HUES48 (cell line): ENCODE measurements around the gene INPP5D.

Experiments
- H3K27ac ChIP-seq: one replicate; pipeline ENCODE4 v1.7.0; 2013; ENCODE audit warnings: low read depth, low read length, inconsistent platforms
- H3K27me3 ChIP-seq: 2 replicates; pipeline ENCODE4 v1.6.1; 2013; ENCODE audit warnings: mild to moderate bottlenecking, low read length; ENCODE audit not compliant: control insufficient read depth, insufficient read depth
- H3K36me3 ChIP-seq: 2 replicates; pipeline ENCODE4 v1.6.1; 2013; ENCODE audit warnings: low read length; ENCODE audit not compliant: control insufficient read depth, insufficient read depth
- H3K4me1 ChIP-seq: 2 replicates; pipeline ENCODE4 v1.6.1; 2013; ENCODE audit warnings: mild to moderate bottlenecking, low read length; ENCODE audit not compliant: control insufficient read depth, insufficient read depth
- H3K4me3 ChIP-seq: 2 replicates; pipeline ENCODE4 v1.5.1; 2013; ENCODE audit warnings: mild to moderate bottlenecking, low read depth, low read length
- H3K9ac ChIP-seq: 2 replicates; pipeline ENCODE4 v1.6.1; 2013; ENCODE audit warnings: mild to moderate bottlenecking, low read depth, low read length, moderate library complexity
- H3K9me3 ChIP-seq: 2 replicates; pipeline ENCODE4 v1.6.1; 2013; ENCODE audit warnings: low read length; ENCODE audit not compliant: control insufficient read depth, insufficient read depth

Gene INPP5D

DNA sequence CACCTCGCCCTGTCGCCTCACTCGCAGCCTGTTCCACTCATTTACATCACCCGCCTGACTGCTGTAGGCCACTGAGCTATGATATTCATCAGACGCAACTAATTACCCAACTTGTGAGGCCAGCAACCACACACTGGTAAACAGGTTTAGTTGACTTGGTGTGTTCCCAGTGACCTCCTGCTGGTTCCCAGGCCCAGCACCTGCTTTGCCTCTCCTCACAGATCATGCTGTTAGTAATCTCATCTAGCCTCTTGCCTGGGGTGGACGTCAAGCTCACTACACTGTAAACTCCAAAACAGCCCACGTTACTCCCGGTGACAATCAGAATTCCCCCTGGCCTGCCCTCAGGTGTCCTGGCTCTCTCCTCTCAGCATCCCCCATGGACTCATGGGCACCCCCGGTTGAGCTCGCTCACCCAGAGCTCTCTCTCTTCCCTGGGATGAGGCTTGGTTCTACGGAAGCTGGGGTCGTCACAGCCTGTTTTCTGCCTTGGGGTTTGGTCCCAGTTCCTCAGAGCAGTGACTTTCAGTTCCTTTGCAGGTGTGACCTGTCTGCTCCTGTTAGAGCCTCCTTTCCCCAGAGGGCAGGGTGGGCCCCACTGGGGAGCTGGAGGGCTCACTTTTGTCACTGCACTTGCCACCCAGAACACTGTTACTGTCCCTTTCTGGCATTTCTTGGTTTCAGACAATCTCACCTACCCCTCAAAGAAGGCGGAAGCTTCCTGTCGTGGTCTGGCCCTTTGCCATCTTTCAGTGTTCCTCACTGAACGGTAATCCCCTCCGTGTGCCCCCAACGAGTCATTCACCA, 40.3 kb downstream of the INPP5D start:
- no peaks in the 10 kb centered on the region for H3K4me1 ChIP-seq
- H3K27me3 ChIP-seq, result no peaks in the 10 kb centered on the region
- no peak overlapping the region for H3K27ac ChIP-seq
- no peaks in the 10 kb centered on the region for H3K36me3 ChIP-seq
- H3K4me3 ChIP-seq, result no peak overlapping the region
- H3K9me3 ChIP-seq, result no peaks in the 10 kb centered on the region
- H3K9ac ChIP-seq, result no peak overlapping the region

DNA sequence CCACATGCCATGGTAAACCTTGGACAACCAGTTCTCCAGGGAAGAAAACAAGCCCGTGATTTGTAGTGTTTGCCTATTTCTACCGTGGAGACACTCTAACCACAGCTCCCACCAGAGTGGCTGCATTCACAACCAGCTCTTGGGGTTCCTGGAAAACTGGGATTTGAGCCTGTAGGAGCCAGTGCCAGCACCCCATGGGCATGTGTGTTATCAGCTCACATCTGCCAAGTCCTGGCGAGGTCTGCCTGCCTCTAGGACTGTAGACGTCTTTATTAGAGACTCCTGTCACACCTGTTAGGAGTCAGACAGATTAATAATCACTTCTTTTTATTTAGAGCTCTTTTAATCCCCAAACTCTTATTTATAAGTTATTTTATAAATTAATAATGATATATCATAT, 41.0 kb downstream of the INPP5D start:
- H3K9ac ChIP-seq, result no peak overlapping the region
- H3K9me3 ChIP-seq, result no peaks in the 10 kb centered on the region
- H3K27me3 ChIP-seq, result no peaks in the 10 kb centered on the region
- H3K27ac ChIP-seq, result no peak overlapping the region
- no peaks in the 10 kb centered on the region for H3K36me3 ChIP-seq
- no peak overlapping the region for H3K4me3 ChIP-seq
- no peaks in the 10 kb centered on the region for H3K4me1 ChIP-seq

DNA sequence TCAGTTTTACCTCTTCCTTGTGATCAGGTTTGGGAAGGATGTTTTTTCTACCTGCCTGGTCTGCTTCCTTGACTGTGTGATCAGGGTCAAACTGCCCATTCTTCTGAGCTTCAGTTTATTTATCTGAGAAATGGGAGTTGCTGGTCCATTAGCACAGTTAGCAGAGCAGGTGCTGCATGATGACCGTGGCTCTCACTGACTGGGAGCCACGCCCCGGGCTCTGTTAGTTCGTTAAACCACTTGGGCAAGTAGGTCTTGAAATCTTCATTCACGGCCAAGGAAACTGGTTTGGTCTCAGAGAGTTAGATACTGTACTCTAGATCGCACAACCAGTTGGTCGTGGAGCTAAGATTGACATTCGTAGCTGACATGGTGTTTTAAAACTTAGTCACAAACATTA, 41.7 kb downstream of the INPP5D start:
- Histone ChIP-seq H3K4me1 (no peaks in the 10 kb centered on the region), H3K9me3 (no peaks in the 10 kb centered on the region), H3K27me3 (no peaks in the 10 kb centered on the region), H3K4me3 (no peak overlapping the region), H3K9ac (no peak overlapping the region), H3K36me3 (no peaks in the 10 kb centered on the region), H3K27ac (no peak overlapping the region)

DNA sequence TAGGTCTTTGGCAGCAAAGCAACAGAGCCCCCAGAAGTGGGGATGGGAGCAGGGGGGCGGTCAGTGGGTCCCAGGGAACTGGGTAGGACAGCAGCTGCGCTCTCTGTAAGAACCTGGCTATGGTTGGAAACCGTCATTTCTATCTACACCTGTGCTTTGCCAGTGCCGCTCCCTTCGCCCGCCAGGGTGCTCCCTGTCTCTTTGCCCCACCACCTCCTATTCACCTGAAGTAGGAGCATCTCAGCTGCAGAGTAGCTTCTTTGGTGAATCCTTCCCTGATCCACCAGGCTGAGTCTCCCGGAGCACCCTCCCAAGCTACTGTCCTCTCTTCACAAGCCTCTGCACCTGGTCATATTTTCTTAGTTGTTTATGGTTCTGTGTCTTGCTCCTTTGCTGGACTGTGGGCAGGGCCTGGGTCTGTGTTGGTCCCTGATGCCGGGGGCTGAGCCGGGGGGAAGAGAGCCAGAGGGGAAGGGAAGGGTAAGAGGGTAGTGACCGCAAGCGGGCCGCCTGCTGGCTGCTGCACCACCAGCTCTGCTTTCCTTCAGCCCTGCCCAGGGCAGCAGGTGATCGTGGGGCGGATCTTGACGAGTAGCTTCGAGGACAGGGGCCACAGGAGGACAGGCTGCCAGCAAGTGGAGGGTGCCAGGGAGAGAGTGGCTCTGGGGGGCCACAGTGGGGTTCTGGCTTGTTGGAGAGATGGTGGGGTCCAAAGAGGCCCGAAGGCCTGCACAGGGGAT, 45.2 kb downstream of the INPP5D start:
- no peaks in the 10 kb centered on the region for H3K4me1 ChIP-seq
- H3K9ac ChIP-seq, result no peak overlapping the region
- H3K36me3 ChIP-seq, result no peaks in the 10 kb centered on the region
- no peaks in the 10 kb centered on the region for H3K9me3 ChIP-seq
- H3K4me3 ChIP-seq, result no peak overlapping the region
- H3K27me3 ChIP-seq, result no peaks in the 10 kb centered on the region
- no peak overlapping the region for H3K27ac ChIP-seq

DNA sequence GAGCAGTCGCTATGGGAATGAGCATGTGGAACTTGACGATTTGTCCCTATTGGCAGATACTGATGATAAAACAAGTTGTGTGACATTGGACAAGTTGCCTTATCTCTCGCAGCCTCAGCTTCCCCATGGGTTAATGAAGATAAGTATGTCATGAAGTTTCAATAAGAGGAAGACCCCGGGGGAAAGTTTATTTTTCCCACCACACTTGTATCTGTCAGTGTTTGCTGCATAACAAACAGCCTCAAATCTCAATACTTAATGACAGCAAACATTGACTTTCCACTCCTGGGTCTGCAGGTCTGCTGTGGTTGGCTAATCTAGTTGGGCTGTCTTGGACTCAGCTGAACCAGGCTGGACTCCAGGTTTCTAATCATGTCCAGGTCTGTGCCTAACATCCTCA, 45.8 kb downstream of the INPP5D start:
- no peak overlapping the region for H3K4me3 ChIP-seq
- no peak overlapping the region for H3K9ac ChIP-seq
- no peaks in the 10 kb centered on the region for H3K36me3 ChIP-seq
- H3K27me3 ChIP-seq, result no peaks in the 10 kb centered on the region
- H3K4me1 ChIP-seq, result no peaks in the 10 kb centered on the region
- H3K27ac ChIP-seq, result no peak overlapping the region
- no peaks in the 10 kb centered on the region for H3K9me3 ChIP-seq

DNA sequence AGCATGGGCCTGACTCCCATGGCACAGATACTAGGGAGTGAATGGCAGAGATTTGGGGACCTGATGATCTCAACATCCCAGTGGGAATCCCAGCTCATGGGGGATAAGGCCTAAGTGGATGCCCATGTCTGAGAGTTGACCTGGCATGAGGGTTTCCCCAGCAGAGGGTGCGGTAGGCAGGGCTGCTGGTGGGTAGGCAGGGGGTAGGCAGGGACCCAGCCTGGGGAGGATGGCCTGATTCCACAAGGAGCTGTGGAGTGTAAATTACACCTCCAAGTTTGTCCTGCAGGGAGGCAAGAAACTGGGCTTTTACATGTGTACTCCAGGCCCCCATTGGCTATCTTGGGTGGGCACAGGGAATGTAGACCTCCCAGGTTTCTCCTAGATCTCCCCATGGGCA, 46.9 kb downstream of the INPP5D start:
- H3K4me1 ChIP-seq, result no peaks in the 10 kb centered on the region
- no peaks in the 10 kb centered on the region for H3K36me3 ChIP-seq
- H3K27ac ChIP-seq, result no peak overlapping the region
- no peak overlapping the region for H3K9ac ChIP-seq
- no peak overlapping the region for H3K4me3 ChIP-seq
- H3K9me3 ChIP-seq, result no peaks in the 10 kb centered on the region
- no peaks in the 10 kb centered on the region for H3K27me3 ChIP-seq

DNA sequence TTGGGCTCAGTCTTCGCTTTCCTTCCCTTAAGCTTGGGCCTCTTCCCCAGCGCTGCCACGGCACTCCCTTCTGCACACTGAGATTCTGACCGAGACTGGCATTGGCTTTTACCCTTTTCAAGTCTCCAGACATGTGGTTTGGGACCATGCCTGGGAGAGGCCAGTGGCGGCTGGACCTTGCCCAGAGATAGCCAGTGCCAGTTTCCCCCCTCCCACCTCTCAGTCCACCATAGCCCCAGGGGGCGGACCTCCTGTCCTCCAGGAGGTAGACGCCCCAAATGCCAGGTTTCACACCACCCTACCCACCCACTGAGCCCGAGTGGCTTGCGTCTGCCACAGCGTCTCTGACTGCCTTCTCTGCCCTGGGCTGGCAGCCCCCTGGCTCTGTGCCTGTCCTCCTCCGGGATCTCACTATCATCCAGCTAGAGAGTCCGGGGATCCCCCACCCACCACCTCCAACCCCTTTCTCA, 47.7 kb downstream of the INPP5D start:
- H3K4me1 ChIP-seq, result no peaks in the 10 kb centered on the region
- no peaks in the 10 kb centered on the region for H3K36me3 ChIP-seq
- H3K4me3 ChIP-seq, result no peak overlapping the region

DNA sequence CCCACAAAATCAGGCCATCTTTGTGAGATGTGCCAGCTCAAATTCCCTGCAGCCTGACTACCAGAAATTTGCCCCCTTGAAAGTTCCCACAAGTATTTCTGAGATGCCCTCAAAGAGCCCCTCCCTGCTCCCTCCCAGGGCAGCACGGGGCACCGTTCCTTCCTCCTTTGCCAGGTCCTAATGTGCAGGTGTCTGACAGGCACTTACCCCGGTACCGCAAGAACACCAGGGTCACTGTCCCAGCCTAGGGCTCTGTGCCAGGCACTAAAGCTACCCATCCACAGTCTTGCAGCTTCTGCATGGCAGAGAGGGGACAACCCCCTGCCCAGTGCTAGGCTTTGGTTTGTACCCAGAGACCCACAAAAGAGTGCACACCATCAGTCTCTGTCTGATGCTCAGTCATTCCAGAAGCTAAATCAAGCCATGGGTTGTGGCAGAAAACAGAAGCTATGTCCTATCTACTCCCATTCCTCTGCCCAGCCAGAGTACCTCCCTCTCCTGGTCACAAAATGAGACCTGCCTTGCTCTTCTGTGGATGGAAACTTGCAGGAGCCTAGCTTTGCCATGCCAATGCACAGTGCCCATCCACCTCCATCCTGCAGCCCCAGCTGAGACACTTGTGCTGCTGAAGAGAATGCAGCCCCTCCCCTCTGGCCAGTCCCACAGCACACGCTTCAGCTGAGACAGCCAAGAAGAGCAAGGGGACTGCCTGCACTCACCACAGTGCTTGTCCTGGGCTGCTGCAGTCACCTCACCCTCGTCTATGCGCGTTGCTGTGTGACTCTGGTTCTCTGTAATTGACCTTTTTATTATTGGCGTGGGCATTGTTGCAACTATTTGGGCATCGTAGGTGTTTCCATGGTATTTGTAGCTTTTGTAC, 48.7 kb downstream of the INPP5D start:
- Histone ChIP-seq H3K9me3 (no peaks in the 10 kb centered on the region), H3K27ac (no peak overlapping the region), H3K4me3 (no peak overlapping the region), H3K36me3 (no peaks in the 10 kb centered on the region), H3K4me1 (no peaks in the 10 kb centered on the region), H3K9ac (no peak overlapping the region), H3K27me3 (no peaks in the 10 kb centered on the region)

More for the DNA sequence above, 47.7 kb downstream of the INPP5D start:
- H3K9me3 ChIP-seq, result no peaks in the 10 kb centered on the region
- H3K27ac ChIP-seq, result no peak overlapping the region
- H3K27me3 ChIP-seq, result no peaks in the 10 kb centered on the region
- no peak overlapping the region for H3K9ac ChIP-seq

DNA sequence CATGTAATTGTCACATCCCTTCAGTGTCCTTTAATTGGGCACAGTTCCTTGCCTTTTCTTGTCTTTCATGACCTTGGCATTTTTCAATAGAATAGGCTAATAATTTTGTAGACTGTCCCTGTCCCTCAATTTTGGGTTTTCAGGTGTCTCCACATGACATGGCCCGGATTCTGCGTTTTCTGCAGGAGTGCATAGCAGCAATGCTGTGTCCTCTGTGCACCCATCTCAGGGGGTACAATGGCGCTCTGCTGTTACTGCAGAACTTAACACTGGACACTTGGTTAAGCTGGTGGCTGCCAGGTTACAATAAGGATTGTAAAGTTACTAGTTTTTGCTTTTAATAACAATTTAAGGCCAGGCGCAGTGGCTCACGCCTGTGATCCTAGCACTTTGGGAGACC, 51.3 kb downstream of the INPP5D start:
- Histone ChIP-seq H3K9ac (no peak overlapping the region), H3K9me3 (no peaks in the 10 kb centered on the region), H3K36me3 (no peaks in the 10 kb centered on the region), H3K4me1 (no peaks in the 10 kb centered on the region), H3K4me3 (no peak overlapping the region), H3K27me3 (no peaks in the 10 kb centered on the region), H3K27ac (no peak overlapping the region)

DNA sequence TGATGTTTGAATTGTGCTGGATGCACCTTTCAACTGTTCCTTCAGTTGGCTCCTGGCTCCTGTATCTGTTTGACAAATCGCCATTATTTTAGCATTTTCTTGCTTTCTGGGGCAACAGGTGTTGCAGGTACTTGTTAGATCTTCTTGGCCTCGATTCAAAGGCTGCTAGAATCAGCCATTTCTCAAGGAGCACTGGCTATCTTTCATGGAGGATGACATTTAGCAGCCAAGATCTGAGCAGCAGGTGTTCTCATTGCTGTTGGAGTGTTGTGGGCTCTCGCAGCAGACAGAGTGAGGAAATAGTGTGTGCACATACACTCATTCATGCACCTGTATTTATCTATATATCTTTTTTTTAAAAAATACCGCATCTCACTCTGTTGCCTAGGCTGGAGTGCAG, 52.2 kb downstream of the INPP5D start:
- no peaks in the 10 kb centered on the region for H3K9me3 ChIP-seq
- no peak overlapping the region for H3K27ac ChIP-seq
- H3K27me3 ChIP-seq, result no peaks in the 10 kb centered on the region
- peaks cover 5% of the 10 kb centered on the region; the same call in 1 of the 2 replicates for H3K4me1 ChIP-seq
- no peak overlapping the region for H3K4me3 ChIP-seq
- no peak overlapping the region for H3K9ac ChIP-seq
- H3K36me3 ChIP-seq, result no peaks in the 10 kb centered on the region
